ENCODE data around the gene NFYC.

DNA sequence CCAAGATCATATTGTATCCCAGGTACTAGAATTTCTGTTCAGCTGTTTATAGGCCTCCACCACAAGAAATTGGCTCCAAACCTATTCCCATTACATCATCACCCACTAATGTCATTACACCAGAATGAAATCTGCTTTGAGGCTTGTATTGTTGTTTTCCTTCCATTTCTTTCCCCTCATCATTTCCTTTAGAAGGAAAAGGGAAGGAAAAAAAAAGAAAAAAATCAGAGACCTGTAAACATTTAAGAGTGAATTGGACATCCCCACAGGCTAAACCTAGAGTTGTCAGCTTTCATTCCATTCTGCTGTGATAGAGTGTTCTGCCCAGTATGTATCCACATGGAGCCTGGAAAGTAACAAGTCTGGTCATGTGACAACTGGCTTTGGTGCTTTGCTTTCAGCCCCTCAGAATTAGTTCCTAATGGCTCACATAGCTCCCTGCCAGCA is 44.6 kb downstream of the NFYC start:
- TF ChIP-seq, protein P1, sequence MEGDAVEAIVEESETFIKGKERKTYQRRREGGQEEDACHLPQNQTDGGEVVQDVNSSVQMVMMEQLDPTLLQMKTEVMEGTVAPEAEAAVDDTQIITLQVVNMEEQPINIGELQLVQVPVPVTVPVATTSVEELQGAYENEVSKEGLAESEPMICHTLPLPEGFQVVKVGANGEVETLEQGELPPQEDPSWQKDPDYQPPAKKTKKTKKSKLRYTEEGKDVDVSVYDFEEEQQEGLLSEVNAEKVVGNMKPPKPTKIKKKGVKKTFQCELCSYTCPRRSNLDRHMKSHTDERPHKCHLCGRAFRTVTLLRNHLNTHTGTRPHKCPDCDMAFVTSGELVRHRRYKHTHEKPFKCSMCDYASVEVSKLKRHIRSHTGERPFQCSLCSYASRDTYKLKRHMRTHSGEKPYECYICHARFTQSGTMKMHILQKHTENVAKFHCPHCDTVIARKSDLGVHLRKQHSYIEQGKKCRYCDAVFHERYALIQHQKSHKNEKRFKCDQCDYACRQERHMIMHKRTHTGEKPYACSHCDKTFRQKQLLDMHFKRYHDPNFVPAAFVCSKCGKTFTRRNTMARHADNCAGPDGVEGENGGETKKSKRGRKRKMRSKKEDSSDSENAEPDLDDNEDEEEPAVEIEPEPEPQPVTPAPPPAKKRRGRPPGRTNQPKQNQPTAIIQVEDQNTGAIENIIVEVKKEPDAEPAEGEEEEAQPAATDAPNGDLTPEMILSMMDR (IDR thresholded peaks at IDR 0.05), result no peak
- no peak for TF ChIP-seq POLR2A (IDR thresholded peaks at IDR 0.05)
